ENCODE measurements around the gene TBC1D9. TPM values are rescaled to one million over a fixed set of nuclear protein-coding genes. Genes with fewer than 3 reads are reported as not detected.
"Not testable (repeated sequence)": the region's sequence is repeated elsewhere in the genome, so short reads cannot be mapped to it uniquely, and the experiment has no call there.

Gene TBC1D9
- total RNA-seq, 1 donor from 2014 or later, result 34.6 TPM

DNA sequence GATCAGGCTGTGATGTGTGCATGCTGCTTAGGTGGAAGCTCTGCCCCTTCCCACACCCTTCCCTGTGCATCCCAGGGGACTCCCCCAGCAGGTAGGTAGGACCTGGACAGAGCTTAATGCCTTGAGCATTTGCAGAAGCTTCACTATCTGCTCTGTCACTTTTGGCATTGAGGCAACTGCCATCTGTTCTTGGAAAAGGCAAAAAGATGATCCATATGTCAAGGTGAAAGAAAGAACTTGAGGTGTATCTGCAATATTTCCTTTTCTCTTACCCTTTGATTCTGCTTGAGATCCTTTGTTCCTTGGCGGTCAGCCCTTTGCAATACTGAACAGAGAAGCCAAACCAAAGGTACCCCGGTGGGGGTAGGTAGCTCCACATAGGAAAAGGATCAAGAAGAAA is 37.1 kb upstream of the TBC1D9 start:
- TF ChIP-seq, protein P1, sequence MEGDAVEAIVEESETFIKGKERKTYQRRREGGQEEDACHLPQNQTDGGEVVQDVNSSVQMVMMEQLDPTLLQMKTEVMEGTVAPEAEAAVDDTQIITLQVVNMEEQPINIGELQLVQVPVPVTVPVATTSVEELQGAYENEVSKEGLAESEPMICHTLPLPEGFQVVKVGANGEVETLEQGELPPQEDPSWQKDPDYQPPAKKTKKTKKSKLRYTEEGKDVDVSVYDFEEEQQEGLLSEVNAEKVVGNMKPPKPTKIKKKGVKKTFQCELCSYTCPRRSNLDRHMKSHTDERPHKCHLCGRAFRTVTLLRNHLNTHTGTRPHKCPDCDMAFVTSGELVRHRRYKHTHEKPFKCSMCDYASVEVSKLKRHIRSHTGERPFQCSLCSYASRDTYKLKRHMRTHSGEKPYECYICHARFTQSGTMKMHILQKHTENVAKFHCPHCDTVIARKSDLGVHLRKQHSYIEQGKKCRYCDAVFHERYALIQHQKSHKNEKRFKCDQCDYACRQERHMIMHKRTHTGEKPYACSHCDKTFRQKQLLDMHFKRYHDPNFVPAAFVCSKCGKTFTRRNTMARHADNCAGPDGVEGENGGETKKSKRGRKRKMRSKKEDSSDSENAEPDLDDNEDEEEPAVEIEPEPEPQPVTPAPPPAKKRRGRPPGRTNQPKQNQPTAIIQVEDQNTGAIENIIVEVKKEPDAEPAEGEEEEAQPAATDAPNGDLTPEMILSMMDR (IDR thresholded peaks at IDR 0.05; ENCODE audit: insufficient read depth, low read length, poor library complexity, severe bottlenecking), result no peak
- H3K36me3 ChIP-seq (ENCODE audit: control insufficient read depth, insufficient read depth, low read length), result no peaks in the 10 kb centered on the region
- no peaks in the 10 kb centered on the region for H3K27me3 ChIP-seq (ENCODE audit: control insufficient read depth, insufficient read depth, low read length)
- DNase-seq (ENCODE audit: low read depth), result no peak
- no peak overlapping the region for H3K4me3 ChIP-seq (ENCODE audit: low read depth, low read length)

DNA sequence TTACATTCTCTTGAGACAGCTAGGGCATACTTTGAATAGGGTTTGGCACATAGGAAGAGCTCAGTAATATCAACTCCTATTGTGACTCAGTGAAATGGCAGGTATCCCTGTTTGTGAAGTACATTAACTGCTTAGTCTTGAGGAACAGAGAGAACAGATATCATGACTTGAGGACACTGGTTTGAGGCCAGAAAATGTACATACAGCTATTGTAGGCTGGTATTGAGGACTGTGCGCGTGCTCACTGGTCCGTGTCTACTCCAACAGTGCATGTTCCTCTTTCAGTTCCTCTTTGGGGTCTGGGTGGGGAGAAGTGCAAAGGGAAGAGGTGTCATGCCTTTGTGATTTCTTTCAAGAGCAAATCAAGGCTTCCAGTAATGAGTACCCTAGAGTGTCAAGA is 34.6 kb upstream of the TBC1D9 start:
- TF ChIP-seq, protein P1 (IDR thresholded peaks at IDR 0.05; ENCODE audit: insufficient read depth, low read length, poor library complexity, severe bottlenecking), result no peak
- no peak overlapping the region for H3K4me3 ChIP-seq (ENCODE audit: low read depth, low read length)
- no peaks in the 10 kb centered on the region for H3K27me3 ChIP-seq (ENCODE audit: control insufficient read depth, insufficient read depth, low read length)
- DNase-seq (ENCODE audit: low read depth), result no peak
- no peaks in the 10 kb centered on the region for H3K36me3 ChIP-seq (ENCODE audit: control insufficient read depth, insufficient read depth, low read length)

DNA sequence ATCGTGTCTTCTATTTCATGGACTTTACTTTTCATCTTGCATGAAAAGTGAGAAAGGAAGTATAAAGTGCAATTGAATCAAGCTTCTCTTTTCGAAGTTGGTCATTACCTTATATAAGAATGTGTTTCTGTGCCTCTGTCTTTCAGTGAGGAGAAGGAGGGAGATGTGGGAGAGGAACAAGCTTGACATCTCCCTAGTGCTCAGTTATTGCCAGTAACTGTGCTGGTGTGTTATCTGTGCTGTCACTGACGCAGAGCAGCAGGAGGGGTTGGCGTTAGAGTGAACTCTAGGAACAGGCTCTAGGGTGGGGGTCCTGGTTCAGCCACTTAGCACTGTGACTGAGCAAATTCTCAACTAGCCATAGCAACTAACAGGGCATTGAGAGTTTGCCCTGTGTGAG is 34.0 kb upstream of the TBC1D9 start:
- DNase-seq (ENCODE audit: low read depth), result no peak
- TF ChIP-seq, protein P1 (IDR thresholded peaks at IDR 0.05; ENCODE audit: insufficient read depth, low read length, poor library complexity, severe bottlenecking), result no peak
- Histone ChIP-seq H3K27me3 (ENCODE audit: control insufficient read depth, insufficient read depth, low read length) (no peaks in the 10 kb centered on the region), H3K36me3 (ENCODE audit: control insufficient read depth, insufficient read depth, low read length) (no peaks in the 10 kb centered on the region), H3K4me3 (ENCODE audit: low read depth, low read length) (no peak overlapping the region)

DNA sequence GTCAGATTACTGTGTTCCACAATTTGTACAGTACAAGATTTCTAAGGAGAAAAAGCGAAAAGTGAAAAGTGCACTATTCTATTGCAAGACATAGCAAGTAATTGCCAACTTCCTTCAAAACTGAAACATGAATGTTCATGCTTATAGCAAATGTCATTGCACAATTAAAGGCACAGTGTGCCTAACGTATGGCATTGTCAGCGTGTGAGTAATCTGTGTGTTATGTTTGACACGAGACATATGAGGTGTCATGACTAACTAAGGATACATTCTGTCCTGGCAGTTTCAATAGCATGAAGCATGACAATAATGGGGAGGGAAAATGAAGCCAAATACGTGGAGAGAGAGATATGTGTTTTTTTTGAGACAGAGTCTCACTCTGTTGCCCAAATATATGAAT is 33.6 kb upstream of the TBC1D9 start:
- TF ChIP-seq, protein P1 (IDR thresholded peaks at IDR 0.05; ENCODE audit: insufficient read depth, low read length, poor library complexity, severe bottlenecking), result no peak
- no peak overlapping the region for H3K4me3 ChIP-seq (ENCODE audit: low read depth, low read length)
- no peaks in the 10 kb centered on the region for H3K27me3 ChIP-seq (ENCODE audit: control insufficient read depth, insufficient read depth, low read length)
- DNase-seq (ENCODE audit: low read depth), result no peak
- H3K36me3 ChIP-seq (ENCODE audit: control insufficient read depth, insufficient read depth, low read length), result no peaks in the 10 kb centered on the region

DNA sequence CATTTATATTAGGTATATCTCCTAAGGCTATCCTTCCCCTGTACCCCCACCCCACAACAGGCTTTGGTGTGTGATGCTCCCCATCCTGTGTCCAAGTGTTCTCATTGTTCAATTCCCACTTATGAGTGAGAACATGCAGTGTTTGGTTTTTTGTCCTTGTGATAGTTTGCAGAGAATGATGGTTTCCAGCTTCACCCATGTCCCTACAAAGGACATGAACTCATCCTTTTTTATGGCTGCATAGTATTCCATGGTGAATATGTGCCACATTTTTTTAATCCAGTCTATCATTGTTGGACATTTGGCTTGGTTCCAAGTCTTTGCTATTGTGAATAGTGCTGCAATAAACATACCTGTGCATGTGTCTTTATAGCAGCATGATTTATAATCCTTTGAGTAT is 26.6 kb upstream of the TBC1D9 start:
- H3K27me3 ChIP-seq (ENCODE audit: control insufficient read depth, insufficient read depth, low read length); H3K4me3 ChIP-seq (ENCODE audit: low read depth, low read length); H3K36me3 ChIP-seq (ENCODE audit: control insufficient read depth, insufficient read depth, low read length); DNase-seq (ENCODE audit: low read depth): not testable (repeated sequence)

DNA sequence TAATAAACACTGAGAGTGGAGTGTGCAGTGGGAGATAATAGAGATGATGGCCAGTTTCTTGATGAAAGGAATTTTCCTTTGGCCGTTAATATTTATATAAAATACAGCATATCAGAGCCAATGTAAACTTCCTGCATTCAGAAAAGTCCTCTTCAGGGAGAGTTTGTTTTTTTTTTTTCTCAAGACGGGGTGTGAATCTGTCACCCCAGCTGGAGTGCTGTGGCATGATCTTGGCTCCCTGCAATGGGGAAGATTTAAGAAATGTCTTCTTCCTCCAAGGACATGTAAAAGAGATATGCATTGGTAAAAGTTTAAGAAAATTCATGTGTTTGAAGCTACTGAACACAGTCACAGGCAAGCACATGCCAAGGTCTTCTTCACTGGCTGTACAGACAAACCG is 25.4 kb upstream of the TBC1D9 start:
- Histone ChIP-seq H3K4me3 (ENCODE audit: low read depth, low read length) (no peak overlapping the region), H3K27me3 (ENCODE audit: control insufficient read depth, insufficient read depth, low read length) (no peaks in the 10 kb centered on the region), H3K36me3 (ENCODE audit: control insufficient read depth, insufficient read depth, low read length) (no peaks in the 10 kb centered on the region)
- TF ChIP-seq, protein P1 (IDR thresholded peaks at IDR 0.05; ENCODE audit: insufficient read depth, low read length, poor library complexity, severe bottlenecking), result no peak
- DNase-seq (ENCODE audit: low read depth), result no peak

All from kidney epithelial cell (primary cell).